ENCODE results near the gene GAS2.

Gene GAS2

DNA sequence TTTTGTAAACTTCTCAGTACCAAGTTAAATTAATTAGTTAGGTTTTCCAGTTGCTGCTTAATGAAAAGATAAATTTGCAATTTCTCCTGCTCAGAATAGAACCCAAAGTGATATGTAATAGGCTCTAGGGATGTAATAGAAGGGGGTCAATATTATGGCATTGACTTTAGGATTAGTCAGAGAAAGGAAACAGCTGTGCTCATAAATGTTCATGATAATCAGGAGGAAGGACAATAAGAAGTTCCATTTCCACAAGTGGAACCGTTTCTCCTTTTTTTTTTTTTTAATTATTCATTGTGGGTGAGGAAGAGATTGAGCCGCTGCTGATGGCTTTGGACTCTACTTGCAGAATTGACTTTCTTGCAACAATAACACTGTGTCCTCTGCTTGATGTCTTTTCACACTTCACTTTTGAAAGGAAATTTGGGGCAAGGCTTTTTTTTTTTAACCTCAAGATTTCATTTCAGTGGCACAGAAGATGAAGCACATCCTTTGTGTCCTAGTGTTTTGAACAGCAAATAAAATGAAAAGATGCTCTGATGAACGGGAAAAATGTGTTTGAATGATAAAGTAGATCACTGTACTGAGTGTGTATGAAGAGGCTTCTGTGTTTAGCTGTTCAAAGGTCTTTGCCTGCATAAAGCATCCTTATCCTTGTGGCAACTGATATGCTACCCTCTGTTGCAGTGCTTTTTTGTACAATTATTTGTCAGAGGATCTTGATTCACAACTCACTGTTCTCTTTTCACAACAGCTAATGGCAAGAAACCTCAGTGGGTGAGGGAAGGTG lies 62.4 kb downstream of the GAS2 start:
- DNase-seq (ENCODE audit: low read depth), result no peak

DNA sequence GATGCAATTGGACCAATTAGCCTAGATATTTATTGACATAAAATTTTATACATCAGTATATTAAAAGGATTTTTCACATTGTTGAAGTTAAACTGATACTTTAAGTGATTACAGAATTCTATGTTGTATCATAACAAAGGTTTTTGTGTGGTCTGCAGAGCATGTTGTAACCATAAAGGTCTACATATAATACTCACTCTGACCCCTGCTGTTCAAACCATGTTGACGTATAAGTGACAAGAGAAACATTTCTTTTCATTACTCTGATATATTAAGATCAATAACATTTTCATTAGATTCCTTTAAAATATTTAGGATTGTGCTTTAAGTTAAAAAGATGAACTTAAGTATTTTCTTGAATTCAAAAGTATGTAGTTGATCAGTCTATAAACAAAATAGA lies 63.9 kb downstream of the GAS2 start:
- DNase-seq (ENCODE audit: low read depth), result no peak

DNA sequence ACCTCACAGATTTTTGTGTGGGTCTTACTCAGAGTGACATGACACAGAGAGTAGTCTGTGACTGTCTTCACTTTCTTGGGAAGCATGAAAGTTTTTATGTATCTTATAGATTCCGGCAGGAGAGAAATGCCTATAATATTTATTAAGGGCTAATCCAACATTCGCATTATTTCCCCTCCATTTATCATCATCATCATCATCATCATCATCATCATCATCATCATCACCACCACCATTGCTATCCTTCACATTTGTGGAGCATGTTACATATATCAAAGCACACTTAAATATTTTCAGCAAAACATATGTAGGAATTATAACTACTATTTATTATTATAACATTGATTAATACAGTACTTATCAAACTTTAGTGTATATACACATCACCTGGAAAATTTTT lies 66.2 kb downstream of the GAS2 start:
- DNase-seq (ENCODE audit: low read depth), result no peak

DNA sequence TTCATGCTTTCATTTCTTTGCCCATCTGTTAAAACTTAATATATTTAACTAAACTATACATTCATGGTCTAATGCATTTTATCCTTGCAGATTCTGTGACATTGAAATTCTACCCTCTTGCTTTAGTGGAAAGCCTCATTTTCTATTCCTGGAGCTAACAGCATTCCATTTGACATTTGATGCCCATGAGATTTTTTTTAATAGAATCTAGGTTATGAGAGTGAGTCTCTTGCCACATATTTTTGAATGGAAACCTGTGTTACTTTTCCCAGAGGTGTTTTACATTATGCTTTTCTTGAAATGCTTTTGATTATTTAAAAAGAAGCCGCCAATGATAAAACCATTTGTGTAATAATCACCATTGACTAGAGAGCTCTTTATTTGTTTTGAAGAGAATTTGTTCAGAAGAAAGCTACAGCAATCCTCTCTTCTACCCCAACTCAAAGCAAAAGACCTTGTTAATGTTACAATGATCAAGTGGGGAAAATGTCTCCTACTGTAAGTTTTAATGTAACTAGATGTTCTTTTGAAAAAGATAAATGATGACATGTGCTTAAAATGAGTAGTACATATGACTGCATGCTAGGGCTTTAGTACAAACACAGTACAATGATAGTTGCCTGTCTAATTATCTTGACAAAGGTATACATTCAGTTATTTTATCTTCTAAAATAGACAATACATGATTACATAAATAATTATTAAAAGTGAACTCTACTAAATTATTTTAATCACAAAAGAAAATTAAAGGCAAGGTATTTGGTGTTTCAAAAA lies 67.3 kb downstream of the GAS2 start:
- no peak for DNase-seq (ENCODE audit: low read depth)

DNA sequence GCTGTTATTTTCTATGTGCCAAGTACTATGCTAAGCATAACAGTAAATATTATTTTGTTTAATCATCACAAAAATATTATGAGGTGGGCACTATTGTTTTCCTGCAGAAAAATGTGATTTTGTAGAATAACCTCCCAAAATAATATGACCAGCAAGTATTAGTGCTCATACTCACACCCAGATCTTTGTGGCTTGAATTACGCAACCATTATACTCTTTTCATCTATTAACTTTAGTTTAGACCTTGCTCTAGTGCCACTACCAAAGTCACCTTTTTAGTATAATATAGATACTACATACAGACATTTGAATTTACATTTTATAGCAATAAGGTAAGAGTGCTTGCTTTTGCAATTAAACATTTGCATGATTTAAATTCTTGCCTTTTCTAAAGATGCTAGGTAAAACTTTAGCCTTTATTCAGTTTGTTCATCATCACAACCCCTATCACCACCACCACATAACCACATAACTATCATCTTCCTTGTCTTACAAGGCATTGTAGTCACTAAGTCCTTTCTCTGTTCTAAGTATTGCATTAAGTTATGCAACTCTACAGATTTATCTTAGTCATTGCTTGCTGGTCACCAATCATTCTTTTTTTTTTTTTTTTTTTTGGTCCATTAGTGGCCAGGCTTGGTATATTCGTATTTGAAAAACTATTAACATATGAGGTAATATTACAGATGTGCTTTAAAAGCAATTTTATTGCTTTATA lies 68.4 kb downstream of the GAS2 start:
- DNase-seq (ENCODE audit: low read depth), result no peak

DNA sequence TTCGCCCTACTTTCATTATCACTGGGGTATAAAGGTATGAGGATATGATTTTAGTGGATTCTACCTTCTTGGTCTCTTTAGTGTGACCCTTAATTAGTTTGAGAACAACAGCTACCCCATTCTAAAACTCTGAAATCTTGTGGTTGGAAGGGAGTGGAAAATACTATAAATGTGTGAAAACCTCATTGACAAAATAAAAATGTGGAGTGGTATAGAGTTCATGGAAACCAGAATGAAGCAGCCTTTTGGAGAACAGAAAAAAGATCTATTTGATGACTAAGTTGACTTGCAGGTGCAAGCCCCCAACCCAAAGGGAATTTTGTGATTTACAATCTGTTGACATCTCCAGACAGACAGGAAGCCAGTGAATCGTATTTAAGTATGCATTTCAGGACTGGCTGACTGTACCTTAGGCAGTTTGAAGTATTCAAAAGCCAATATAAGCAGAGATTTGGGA lies 75.8 kb downstream of the GAS2 start:
- no peak for DNase-seq (ENCODE audit: low read depth)

DNA sequence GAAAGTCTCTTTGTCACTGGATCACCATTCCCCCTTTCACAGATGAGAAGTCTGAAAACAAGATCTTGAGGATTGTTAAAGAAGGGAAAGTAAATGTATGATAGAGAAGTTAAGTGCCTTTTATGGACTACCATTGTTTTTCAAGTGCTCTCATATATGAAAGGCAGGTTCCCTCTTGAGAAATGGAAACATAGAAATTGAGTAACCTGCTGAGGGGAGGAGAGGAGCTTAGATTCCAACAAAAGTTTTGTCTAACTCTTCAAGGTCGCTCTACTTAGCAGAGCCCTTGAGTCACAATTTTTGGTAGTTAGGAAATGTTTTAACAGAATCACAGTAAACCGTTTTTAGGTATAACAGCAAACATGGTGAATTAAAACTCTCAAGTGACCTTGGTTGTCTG lies 83.1 kb downstream of the GAS2 start:
- no peak for DNase-seq (ENCODE audit: low read depth)

DNA sequence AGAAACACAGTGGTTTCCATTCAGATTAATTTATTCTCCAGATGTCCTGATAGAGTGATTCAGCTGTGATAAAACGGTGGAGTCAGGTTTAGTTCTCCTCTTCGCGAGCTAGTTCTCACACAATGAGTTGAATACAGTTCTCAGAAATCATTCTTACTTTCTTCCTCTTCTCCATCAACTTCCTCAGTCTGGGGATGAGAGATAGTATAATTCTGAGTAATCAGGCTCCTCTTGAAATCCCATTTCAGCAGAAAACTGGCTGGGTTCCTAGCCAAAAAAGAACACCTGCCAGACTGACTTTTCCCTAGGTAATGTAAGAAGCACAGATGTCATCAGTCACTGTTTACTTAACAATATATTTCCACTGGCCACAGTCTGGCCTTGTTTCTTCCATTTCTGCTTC lies 86.5 kb downstream of the GAS2 start:
- DNase-seq (ENCODE audit: low read depth), result no peak

DNA sequence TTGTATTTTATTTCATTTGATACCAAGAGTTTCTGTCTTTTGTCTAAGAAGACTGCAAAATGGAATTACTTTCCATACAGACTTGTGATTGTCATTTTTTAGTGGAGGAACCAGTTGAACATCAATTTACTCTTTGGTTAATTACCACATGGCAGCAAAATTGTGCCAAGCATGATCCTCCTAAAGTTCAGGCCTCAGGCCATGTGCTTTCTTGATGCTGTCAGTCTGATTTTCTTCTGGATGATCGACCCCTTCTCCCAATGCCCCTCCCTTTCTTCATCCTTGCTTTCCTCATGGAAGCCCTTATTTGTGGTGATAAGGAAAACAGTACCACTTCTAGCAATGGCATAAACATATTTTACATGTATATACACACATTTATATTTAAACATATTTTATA lies 87.0 kb downstream of the GAS2 start:
- no peak for DNase-seq (ENCODE audit: low read depth)

DNA sequence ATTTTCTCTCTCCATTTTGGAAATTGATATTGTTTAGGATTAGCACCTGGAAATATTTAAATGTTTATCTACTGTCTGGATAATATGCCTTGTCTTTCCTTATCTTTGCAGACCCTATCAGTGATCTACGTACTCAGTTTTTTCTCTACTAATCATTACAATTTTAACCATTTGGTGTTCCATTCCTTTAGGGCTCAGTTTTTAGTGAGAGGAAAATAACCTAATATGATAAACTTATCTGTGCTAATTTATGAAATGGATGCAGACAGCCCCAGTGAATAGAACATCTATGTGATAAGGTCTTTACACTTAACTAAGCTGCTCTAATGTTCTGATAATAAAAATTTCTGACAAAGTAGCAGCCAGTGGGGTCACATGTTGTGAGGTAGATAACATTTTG lies 94.7 kb downstream of the GAS2 start:
- no peak for DNase-seq (ENCODE audit: low read depth)

DNA sequence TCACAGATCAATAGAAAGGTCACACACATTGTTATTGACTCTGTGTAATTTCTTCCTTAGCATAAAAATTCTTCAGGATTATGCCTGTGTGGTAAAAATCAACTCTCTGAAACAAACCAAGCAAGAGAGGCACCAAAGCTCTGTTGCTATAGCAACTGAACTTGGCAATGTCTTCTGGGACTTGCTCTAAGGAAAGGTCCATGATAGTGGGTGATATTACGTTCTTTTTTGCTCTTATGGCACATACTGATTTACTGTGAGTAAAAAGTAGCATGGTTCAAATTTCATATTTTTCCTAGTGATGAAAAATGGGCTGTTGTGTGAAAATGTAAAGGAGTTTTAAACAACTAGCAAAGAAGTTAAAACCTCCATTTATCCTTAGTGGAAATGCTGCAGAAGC lies 96.8 kb downstream of the GAS2 start:
- DNase-seq (ENCODE audit: low read depth), result no peak

DNA sequence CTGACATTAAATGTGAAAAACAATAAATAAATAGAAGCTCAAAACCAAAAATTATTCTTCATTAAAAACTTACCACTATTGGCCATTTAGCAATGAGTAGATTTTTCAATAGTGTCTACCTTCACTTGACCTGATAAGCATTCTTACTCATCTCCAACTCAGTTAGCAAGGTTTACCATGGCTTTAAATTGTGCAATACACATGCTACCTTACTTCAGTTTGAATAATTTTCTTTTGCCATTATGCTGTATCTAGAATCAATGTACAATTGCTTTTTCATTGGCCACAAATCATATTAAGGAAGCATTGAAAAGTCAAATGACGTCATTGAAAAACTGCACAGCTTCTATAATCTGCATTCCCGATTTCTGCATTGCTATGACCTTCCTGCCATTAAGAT lies 98.3 kb downstream of the GAS2 start:
- no peak for DNase-seq (ENCODE audit: low read depth)

DNA sequence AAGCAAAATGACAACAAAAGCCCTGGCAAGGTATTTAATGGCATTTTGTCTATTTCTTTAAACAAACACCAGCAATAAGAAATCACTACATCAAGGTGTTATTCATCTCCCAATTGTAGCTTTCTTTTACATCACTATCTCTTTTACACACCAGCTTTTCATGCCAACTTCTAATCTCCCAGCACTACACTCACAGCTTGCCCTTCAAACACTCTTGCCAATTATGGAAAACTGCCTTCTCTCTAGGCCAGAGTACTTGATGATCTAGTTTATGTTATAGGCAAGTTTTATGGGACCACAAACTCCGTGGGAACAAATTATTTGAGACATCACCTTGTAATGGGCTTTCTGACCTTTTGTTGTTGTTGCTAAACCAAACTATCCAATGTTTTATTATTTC lies 101.9 kb downstream of the GAS2 start:
- no peak for DNase-seq (ENCODE audit: low read depth)

DNA sequence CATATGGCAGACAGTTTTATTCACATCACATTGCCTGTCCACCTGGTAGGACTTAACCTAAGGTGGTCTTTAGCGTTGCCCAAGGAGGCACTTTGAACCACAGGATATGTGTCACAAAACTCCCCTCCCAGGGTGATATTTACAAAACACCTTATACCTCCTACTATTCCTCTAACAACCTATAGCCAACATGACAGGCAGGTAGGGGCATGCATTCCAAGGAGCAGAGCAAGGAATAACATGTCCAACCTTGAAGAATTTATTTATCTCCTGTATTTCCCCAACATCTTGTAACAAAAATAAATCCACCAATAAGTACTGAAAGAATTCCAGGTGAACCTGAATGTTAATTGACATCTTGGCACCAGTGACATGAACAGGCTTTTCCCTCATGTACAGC lies 102.7 kb downstream of the GAS2 start:
- no peak for DNase-seq (ENCODE audit: low read depth)

DNA sequence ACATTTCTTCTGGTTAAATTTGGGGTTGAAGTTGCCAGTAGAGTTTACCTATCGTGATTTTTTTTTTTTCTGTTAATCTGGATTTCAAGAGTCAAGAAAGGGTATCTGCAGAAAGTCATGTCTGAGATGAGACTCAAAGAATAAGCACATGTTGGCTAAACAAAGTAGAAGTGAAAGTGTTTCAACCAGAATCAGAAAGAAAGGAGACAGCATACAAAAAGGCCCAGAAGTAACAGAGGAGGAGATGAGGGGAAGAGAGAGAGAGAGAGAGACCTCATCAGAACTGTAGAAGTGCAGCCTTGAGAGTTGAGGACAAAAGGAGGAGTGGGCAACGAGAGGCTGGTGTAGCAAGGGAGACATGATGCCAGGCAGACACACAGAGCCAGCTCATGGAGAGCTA lies 108.3 kb downstream of the GAS2 start:
- DNase-seq (ENCODE audit: low read depth), result no peak

DNA sequence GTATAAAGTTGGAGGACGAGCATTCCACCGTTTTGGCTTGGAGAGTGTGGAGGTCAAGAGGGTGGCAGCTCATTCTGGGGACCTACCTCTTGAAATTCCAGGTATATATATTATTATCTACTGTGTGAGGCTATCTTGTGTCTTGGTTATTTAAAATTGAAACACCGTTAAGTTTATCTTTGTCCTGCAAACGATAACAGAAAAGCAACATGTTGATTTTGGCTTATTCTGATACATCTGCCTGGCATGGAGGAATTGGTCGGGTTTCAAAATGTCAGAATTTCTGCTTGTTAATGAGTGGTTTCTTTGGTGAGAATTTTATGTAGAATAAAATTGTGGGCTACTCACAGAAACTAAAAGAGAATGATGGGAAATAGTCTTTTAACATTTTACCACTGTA lies 108.8 kb downstream of the GAS2 start:
- no peak for DNase-seq (ENCODE audit: low read depth)

DNA sequence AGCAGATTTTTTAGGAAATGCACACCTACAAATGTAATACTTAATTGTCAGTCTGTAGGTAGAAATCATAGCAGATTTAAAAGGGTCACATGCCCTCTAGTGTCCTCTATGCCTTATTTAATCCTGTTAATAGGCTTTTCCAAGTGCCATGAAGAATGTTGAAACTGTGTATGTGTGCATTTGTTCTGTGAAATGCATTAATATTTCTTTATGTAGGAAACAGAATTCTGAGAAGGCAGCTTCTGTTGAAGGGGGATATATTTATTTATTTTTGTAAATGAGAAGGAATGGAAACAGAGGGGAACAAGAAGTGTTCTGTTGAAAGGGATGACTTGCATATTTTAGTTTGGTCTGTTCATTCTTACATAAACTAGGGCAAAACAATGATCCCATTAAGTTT lies 112.2 kb downstream of the GAS2 start:
- no peak for DNase-seq (ENCODE audit: low read depth)

DNA sequence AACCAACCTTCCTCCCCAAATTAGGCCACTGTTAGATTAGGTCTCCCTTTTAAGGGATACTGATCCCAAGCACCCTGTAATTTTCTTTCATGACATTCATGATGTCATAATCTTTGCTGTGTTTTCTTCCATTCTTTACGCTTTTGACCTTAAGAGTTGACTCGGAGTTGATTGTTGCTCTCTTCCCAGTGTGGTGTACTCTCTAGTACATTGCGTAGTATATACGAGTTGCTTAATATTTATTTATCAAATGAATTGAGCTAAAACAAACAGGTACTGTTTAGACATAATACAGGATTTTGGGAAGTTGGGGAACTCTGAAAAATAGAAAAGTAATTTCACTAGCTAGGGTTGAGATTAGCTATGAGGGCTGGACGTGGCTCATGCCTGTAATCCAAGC lies 113.4 kb downstream of the GAS2 start:
- no peak for DNase-seq (ENCODE audit: low read depth)

DNA sequence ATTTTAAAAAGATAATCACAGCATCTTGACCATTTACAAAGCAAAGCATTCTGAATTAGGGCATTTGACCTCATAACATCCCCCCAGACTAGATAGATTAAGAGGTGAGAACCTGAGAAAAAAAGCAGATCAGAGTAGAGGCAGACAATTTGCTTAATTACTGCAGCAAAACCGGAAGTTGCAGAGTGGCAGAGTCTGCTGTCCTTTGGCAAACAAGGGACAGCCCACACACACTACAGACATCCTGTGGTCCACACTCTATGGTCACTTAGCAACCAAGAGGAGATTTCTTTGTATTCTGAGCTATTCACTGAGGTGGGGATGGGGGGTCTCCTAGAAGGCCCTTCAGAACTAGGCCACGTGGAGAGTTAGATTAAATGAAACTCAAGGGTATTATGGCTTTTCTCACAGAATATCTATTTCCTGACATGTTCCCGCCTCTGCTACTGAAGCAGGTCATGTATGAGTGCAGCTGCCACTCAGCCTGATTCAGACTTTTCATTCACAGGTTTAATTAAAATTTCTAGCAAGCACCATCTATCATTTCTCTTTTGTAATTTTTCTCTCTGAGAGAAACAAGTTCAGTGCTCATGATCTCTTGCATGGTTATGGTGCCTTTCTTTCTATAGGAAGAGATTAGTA lies 114.7 kb downstream of the GAS2 start:
- DNase-seq (ENCODE audit: low read depth), result no peak

DNA sequence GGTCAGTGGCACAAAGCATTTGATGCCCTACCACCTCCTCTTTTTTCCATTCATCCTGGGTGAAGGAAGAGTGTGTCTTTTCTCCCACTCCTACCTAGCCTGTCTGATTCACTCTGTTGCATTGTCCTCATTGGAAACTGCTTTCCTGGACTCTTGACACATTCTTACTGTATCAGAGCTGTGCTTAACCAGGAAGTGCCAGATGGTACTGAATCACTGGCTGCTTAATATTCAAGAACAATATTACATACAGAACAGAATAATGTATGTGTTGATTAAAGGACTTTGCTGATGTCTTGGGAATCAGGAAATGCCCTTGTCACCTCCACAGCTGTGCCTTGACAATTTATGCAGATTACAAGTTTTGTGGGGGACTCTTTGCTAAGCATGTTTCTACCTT lies 118.8 kb downstream of the GAS2 start:
- DNase-seq (ENCODE audit: low read depth), result no peak

DNA sequence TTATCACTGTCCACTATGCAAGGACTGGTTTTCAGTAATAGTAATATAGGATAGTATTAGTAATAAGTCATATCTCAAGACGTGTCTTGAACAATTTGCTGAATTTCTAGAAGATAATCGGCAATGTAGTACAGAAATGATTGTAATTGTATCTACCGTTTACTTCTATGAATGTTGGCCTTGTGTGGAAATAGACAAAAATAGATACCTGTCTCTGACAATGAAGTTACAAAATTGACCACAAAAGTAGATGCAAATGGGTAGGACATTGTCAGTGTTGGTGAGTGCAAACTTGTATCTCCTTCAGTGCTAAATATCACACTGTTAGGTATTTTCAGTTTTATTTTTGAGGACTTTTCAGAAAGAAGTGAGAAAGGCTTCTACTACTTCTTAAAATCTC lies 120.1 kb downstream of the GAS2 start:
- no peak for DNase-seq (ENCODE audit: low read depth)

DNA sequence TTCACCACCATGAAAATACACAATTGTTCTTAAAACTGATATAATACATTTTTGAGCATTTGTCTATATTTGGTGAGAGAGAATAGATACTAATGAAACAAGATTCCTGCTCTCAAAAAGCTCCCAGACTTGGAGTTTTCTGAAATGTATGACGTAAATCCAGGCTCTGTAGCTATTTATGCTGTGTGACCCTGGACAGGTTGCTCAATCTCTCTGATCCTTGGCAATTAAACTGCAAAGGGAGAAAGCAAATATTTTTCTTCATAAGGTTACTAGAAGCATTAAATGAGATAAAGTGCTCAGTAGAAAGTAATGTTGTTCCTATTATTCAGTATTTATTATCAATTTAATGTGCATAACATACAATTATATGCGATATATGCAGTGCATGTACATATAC lies 120.6 kb downstream of the GAS2 start:
- DNase-seq (ENCODE audit: low read depth), result no peak
